GM11168 (cell line): ENCODE measurements around the gene CCND1.

Source experiments
- in situ Hi-C: fragments of 300-500 bp; cut with MboI; formaldehyde crosslinking; loops from one replicate; pipeline ENCODE4 v1.12.0; 2022; ENCODE audit warnings: low sequenced_read_pairs; ENCODE audit not compliant: unreplicated experiment

The CCND1 gene

DNA sequence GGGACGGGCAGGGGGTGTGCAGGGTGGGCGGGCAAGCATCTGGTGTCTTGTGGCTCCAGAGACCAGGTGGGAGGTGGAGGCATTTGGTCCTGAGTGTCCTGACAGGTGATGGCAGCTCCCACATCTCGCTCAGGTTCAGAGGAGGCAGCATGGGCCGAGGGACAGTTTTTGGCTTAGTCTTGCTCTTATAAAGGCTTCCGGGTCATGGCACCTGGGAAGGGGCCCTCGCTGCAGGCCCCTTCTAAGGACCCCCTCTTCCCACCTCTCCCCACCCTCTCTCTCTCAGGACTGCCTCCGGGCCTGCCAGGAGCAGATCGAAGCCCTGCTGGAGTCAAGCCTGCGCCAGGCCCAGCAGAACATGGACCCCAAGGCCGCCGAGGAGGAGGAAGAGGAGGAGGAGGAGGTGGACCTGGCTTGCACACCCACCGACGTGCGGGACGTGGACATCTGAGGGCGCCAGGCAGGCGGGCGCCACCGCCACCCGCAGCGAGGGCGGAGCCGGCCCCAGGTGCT, 9.9 kb downstream of the CCND1 start:
- in situ Hi-C loops: loop anchor here (10.0 kb wide), 1 partner anchor 356 kb away; the partner anchor contains the start of gene MYEOV

DNA sequence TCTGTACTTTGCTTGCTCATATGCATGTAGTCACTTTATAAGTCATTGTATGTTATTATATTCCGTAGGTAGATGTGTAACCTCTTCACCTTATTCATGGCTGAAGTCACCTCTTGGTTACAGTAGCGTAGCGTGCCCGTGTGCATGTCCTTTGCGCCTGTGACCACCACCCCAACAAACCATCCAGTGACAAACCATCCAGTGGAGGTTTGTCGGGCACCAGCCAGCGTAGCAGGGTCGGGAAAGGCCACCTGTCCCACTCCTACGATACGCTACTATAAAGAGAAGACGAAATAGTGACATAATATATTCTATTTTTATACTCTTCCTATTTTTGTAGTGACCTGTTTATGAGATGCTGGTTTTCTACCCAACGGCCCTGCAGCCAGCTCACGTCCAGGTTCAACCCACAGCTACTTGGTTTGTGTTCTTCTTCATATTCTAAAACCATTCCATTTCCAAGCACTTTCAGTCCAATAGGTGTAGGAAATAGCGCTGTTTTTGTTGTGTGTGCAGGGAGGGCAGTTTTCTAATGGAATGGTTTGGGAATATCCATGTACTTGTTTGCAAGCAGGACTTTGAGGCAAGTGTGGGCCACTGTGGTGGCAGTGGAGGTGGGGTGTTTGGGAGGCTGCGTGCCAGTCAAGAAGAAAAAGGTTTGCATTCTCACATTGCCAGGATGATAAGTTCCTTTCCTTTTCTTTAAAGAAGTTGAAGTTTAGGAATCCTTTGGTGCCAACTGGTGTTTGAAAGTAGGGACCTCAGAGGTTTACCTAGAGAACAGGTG, 11.1 kb downstream of the CCND1 start:
- in situ Hi-C loops: loop anchor here (10.0 kb wide), 1 partner anchor 357 kb away; the partner anchor contains the start of gene MYEOV

DNA sequence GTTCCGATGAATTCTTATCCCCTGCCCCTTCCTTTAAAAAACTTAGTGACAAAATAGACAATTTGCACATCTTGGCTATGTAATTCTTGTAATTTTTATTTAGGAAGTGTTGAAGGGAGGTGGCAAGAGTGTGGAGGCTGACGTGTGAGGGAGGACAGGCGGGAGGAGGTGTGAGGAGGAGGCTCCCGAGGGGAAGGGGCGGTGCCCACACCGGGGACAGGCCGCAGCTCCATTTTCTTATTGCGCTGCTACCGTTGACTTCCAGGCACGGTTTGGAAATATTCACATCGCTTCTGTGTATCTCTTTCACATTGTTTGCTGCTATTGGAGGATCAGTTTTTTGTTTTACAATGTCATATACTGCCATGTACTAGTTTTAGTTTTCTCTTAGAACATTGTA, 12.0 kb downstream of the CCND1 start:
- in situ Hi-C loops: loop anchor here (10.0 kb wide), 1 partner anchor 358 kb away; the partner anchor contains the start of gene MYEOV

DNA sequence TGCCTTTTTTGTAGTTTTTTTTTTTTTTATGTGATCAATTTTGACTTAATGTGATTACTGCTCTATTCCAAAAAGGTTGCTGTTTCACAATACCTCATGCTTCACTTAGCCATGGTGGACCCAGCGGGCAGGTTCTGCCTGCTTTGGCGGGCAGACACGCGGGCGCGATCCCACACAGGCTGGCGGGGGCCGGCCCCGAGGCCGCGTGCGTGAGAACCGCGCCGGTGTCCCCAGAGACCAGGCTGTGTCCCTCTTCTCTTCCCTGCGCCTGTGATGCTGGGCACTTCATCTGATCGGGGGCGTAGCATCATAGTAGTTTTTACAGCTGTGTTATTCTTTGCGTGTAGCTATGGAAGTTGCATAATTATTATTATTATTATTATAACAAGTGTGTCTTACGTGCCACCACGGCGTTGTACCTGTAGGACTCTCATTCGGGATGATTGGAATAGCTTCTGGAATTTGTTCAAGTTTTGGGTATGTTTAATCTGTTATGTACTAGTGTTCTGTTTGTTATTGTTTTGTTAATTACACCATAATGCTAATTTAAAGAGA, 12.5 kb downstream of the CCND1 start:
- in situ Hi-C loops: loop anchor here (10.0 kb wide), 1 partner anchor 359 kb away; the partner anchor contains the start of gene MYEOV

DNA sequence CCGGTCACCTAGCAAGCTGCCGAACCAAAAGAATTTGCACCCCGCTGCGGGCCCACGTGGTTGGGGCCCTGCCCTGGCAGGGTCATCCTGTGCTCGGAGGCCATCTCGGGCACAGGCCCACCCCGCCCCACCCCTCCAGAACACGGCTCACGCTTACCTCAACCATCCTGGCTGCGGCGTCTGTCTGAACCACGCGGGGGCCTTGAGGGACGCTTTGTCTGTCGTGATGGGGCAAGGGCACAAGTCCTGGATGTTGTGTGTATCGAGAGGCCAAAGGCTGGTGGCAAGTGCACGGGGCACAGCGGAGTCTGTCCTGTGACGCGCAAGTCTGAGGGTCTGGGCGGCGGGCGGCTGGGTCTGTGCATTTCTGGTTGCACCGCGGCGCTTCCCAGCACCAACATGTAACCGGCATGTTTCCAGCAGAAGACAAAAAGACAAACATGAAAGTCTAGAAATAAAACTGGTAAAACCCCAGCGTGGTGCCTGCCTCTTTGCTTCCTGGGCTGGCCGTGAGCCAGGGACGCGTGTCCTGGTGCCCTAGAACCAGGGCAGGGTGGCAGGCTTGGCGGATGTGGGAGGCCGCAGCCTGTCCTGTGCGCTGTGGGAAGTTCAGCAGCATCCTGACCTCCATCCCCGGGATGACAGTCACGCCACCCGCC, 13.2 kb downstream of the CCND1 start:
- in situ Hi-C loops: loop anchor here (10.0 kb wide), 1 partner anchor 359 kb away; the partner anchor contains the start of gene MYEOV

DNA sequence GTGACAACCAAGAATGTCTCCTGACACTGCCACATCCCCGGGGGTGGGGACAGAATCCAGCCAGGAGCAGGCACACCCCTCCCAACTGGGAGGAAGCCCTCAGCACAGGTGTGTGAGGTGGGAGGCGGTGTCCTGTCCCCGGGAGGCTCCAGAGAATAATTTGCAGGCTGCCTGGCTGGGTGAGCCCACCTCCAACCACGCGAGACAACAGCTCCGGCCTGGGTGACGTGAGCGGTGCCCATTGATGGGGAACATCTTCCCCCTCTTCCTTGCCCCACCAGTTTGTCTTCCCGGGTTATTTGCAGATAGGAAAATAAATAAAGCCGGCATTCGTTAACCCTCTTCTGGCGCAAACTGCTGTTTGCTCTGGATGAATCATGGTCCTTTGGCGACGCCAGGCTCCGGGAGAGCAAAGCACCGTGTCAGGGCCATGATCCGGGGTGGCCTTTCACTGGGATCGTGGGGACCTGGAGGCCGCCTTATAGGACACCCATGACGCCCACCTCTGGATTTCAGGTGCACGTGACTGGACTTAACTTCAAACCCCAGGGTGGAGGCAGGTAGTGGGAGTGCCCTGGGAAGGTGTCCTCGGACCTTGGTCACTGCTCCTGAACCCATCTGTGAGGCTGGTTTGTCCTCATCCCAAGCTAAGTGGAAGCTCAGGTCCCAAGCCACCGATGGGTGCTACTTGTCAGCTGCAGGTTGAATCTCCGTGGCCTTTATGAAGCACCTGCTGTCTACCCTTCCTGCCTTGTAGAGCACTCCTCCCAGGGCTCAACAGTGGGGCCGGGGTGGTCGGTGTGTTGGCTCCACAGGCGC, 13.9 kb downstream of the CCND1 start:
- in situ Hi-C loops: loop anchor here (10.0 kb wide), 1 partner anchor 360 kb away; the partner anchor contains the start of gene MYEOV

DNA sequence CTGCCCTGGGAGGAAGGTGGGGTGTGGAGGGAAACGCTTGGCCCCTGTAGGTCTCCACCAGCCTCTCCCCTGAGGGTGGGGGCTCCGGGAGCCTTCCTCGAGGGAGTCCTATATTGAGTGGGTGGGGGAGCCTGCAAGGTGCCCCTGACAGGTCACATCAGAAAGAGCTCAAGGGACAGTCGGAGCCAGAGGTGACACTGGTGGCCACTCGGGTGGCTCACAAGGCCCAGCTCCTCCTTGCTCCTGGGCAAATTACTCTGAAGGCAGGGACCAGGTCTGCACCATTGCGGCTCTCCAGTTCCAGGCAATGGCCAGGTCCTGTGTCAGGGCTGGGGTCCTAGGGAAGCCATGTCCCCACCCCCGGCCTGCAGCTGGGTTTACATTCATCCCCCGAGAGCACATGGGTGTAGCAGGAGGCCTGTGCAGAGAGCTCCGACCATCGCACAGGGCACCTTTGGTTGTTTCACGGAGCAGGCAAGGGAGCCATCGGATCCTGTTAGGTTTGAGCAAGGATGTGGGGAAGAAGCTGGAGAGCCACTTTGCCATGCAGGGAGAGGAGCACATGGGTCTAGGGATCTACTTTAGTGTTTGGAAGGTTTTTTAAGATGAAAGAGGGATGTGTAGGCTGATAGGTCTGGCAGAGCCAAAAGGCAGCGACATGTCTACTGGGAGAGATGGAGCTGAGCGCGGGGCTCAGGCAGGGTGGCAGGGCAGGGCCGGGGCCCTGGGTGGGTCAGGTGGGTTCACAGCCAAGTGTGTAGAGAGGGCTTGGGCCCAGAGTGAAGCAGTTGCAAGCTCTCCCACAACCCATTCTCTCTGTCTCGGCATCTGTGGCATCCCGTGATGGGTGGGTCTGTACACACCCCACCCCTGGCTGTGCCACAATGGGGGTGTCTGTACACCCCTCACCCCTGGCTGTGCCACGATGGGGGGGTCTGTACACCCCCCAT, 14.8 kb downstream of the CCND1 start:
- in situ Hi-C loops: loop anchor here (10.0 kb wide), 1 partner anchor 361 kb away; the partner anchor contains the start of gene MYEOV

DNA sequence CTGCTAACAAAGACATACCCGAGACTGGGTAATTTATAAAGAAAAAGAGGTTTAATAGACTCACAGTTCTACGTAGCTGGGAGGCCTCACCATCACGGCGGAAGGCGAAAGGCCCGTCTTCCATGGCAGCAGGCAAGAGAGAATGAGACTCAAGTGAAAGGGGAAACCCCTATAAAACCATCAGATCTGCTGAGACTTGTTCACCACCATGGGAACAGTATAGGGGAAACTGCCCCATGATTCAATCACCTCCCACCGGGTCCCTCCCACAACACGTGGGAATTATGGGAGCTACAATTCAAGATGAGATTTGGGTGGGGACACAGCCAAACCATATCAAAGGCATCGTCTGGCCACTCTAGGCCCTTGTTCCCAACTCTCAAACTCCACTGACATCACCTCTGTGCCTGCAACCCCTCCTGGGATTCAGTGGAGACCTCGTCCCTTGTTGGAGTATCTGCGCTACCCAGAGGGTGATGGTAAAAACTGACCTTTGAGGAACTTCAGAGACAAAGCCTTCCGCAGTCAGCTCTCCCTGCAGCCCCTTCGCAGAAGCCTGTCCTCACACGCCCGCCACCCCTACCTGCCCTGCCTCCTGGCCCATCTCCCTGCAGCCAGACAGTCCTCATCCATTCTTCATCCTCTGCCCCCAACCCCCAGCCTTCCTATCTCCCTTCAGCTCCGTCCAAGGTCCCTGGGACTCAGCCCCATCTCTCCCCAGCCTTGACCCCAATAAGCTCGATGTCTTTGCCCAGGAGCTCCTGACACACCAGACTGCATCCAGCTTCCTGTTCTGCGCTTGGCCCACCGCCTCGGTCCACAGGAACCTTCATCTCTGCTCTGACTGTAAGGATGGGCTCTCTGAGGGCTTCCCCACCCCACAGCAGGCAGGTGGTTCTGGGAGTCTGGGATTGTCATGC, 15.8 kb downstream of the CCND1 start:
- in situ Hi-C loops: loop anchor here (10.0 kb wide), 1 partner anchor 362 kb away; the partner anchor contains the start of gene MYEOV

DNA sequence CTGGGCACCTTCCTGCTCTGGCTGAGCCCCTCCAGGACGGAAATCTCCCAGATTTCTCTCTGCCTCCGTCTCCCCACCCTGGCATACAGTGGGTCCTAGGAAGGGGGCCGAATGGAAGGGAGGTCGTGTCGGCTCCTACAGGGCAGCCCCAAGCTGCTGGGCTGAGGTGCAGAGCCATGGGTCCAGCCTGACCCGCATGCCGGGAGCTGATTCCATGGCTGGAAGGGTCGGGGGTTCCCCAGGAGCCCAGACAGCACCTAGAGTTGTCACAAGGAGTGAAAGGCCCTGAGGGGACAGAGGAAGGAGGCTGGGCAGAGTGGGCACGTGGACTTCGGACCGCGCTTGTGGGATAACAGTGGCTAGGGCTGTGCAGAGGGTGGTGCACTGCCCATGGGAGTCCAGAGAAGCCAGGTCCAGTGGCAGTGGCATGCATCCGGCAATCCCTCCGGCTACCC, 16.5 kb downstream of the CCND1 start:
- in situ Hi-C loops: loop anchor here (10.0 kb wide), 1 partner anchor 363 kb away; the partner anchor contains the start of gene MYEOV

DNA sequence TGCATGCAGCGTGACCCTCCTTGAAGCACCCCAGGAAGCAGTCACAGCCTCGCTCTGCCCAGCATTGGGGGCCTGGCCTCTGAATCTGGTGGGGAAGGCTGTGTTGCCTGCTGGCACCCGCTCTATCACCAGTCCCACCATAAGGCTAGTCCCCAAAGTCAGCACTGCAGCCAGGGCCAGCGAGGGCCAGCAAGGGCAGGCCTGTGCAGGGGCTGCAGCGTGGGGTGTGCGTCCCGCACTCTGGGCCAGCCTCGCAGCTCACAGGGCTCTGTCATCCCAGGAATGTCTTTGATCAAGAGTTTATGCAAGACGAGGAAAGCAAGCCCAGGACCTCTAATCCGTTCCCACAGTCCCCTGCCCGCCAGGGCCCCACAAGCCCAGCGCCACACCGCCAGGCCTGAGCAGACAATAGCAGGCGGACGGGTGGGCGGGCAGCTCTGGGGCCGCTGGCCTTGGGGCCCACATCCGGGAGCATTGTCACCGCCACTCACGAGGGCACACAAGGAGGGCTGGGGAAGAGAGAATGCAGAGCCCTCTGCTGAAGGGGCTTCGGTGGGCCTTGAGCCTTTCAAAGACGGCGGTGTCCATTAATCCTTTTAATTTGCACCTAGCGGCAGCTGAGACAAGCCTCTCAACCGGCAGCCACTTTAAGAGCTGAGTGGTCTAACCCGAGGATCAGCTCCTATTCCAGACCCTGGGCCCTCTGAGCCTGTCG, 17.1 kb downstream of the CCND1 start:
- in situ Hi-C loops: loop anchor here (10.0 kb wide), 1 partner anchor 363 kb away; the partner anchor contains the start of gene MYEOV

DNA sequence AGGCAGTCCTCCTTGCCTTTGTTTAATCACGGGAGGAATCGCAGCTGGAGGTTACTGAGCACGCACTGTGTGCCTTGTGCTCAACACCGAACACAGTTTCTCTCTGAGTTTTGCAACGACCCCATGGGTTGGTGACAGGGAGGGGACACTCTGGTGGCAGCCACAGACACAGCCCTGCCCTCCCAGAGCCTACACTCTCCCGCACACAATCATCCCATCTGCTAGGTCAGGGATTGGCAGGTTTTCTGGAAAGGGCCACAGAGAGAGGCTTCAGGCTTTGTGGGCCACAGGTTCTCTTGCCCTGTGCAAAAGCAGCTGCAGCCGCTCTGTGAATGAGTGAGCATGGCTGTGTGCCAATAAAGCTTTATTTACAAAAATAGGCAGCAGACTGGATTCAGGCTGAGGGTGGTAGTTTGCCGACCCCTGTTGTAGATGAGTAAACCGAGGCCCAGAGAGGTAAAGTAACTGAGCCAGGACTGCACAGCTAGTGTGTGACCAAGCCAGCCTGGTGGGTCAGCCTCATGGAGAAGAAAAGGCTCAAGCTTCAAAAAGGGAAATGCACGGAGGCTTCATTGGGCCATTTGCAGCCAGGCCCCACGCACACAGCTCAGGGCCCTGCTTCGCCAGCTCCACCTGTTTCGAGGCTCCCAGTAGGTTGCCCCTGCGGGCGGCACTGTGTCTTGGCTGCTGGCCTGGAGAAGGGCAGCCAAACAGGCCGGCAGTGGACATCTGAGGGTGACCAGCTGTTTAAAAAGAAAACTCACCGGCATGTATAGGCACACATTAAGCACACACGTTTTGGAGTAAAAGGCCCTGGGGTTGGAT, 17.9 kb downstream of the CCND1 start:
- in situ Hi-C loops: loop anchor here (10.0 kb wide), 1 partner anchor 364 kb away; the partner anchor contains the start of gene MYEOV

DNA sequence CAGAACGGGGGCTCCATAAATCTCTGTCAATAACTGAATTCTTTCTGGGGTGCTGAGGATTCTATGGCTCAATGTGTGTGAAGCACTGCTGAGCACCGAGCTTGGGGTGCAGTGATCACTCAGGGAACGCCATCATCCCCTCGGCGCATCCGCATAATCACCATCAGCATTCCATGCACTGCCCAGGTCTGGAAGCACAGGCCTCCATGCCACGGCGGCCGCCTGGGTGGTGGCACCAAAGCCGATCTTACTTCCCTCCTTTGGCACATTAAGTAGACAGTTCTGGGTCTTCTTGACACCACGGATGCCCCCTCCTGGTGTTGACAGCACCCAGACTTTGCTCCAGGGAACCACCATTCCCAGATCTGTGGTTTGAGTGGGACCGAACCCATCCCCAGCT, 18.6 kb downstream of the CCND1 start:
- in situ Hi-C loops: loop anchor here (10.0 kb wide), 1 partner anchor 365 kb away; the partner anchor contains the start of gene MYEOV

DNA sequence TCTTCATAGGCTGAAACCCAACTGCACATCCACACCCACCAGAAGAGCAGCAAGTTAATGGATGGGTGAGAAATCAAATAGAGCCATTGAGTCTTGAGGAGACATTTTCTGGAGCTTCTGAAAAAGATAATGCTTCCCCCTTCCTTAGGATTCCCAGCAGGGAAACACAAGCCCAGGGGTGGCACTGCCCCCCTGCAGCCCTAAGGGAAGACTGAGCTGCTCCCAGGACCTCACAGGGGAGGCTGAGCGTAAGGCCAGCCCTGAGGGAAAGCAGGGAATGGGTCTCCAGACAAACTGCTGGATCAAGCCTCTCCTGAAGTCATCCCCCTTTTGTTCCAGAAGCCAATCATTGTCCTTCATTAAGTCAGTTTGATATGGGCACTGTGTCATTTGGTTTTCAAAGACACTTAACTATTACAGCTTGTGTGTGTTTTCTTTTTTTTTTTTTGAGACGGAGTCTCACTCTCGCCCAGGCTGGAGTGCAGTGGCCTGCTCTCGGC, 19.1 kb downstream of the CCND1 start:
- in situ Hi-C loops: no loop called here

DNA sequence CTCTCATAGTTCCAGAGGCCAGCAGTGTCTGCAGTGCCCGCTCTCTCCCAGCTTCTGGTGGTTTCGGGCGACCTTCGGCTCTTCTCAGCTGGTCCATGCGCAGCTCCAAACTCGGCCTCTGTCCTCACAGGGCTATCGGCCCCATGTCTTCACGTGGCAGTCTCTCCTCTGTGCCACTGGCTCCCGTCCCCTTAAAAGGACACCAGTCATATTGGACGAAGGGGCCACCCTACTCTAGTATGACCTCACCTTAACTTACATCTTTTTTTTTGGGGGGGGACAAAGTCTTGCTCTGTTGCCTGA, 20.4 kb downstream of the CCND1 start:
- in situ Hi-C loops: no loop called here

DNA sequence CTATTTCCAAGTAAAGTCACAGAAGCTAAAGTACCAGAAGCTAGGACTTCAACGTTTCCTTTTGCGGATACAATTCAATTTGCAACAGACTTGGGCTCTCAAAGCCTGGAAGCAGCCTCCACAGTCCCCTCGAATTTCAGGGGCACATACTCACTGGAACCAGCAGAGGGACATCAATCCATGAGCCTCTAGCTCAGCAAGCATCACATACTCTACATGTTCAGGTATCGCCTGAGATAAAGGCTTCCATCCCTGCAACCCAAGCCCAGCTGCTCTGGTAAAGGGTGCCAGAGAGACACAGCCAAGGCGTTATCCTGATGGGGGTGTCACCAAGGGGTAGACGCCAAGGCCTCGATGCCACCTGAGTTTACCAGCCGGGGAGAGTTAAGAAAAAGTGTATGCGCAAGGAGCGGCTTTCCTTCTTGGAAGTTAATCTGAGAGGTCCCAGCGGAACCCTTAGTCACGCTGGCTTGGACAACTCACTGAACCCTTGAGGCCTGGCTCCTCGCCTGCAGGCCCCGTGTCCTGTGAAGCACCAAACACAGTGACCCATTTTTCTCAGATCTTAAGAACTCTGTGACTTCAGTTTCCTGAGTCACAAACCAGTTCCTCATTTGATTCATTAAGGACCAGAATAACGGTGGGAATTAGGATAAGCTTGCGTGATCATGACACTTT, 21.2 kb downstream of the CCND1 start:
- in situ Hi-C loops: no loop called here
